Measurements from ENCODE around the gene NHERF1.

The NHERF1 gene

GRCh38 chr17:74806334-74806733, 57.9 kb downstream of the NHERF1 start:
- CTCF ChIA-PET, result interaction anchor here (1.4 to 5.8 kb wide), 2 partner anchors 14 to 59 kb away, joined by 5 to 41 read pairs; no protein-coding TSS in a partner anchor

More at GRCh38 chr17:74806334-74806733, 57.9 kb downstream of the NHERF1 start:
- TF ChIP-seq ZNF596 (tag by site-specific recombination; IDR thresholded peaks at IDR 0.05) (no peak), ZNF184 (tag by site-specific recombination; IDR thresholded peaks at IDR 0.05) (no peak), TRIM28 (IDR thresholded peaks at IDR 0.05; ENCODE audit: borderline replicate concordance, low read length) (no peak), INSM2 (tag by site-specific recombination; IDR thresholded peaks at IDR 0.05) (no peak), HOXC10 (CRISPR knock-in tag; IDR thresholded peaks at IDR 0.05) (no peak), ZNF311 (tag by site-specific recombination; IDR thresholded peaks at IDR 0.05; ENCODE audit: borderline replicate concordance) (no peak), ZNF548 (tag by site-specific recombination; IDR thresholded peaks at IDR 0.05) (no peak), SP7 (tag by site-specific recombination; IDR thresholded peaks at IDR 0.05) (no peak), ZNF354C (tag by site-specific recombination; IDR thresholded peaks at IDR 0.05; ENCODE audit: borderline replicate concordance, low read depth) (no peak), ZNF544 (tag by site-specific recombination; IDR thresholded peaks at IDR 0.05) (no peak), ZNF175 (tag by site-specific recombination; IDR thresholded peaks at IDR 0.05) (no peak), ZSCAN16 (tag by site-specific recombination; IDR thresholded peaks at IDR 0.05) (no peak), KLF9 (tag by site-specific recombination; IDR thresholded peaks at IDR 0.05; ENCODE audit: low read depth) (no peak), FEZF1 (tag by site-specific recombination; IDR thresholded peaks at IDR 0.05) (no peak)
- TF ChIP-seq, protein P1, sequence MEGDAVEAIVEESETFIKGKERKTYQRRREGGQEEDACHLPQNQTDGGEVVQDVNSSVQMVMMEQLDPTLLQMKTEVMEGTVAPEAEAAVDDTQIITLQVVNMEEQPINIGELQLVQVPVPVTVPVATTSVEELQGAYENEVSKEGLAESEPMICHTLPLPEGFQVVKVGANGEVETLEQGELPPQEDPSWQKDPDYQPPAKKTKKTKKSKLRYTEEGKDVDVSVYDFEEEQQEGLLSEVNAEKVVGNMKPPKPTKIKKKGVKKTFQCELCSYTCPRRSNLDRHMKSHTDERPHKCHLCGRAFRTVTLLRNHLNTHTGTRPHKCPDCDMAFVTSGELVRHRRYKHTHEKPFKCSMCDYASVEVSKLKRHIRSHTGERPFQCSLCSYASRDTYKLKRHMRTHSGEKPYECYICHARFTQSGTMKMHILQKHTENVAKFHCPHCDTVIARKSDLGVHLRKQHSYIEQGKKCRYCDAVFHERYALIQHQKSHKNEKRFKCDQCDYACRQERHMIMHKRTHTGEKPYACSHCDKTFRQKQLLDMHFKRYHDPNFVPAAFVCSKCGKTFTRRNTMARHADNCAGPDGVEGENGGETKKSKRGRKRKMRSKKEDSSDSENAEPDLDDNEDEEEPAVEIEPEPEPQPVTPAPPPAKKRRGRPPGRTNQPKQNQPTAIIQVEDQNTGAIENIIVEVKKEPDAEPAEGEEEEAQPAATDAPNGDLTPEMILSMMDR (tag by site-specific recombination; IDR thresholded peaks at IDR 0.05), result no peak
- TF ChIP-seq, protein P2, sequence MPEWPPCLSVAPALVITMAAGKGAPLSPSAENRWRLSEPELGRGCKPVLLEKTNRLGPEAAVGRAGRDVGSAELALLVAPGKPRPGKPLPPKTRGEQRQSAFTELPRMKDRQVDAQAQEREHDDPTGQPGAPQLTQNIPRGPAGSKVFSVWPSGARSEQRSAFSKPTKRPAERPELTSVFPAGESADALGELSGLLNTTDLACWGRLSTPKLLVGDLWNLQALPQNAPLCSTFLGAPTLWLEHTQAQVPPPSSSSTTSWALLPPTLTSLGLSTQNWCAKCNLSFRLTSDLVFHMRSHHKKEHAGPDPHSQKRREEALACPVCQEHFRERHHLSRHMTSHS (tag by site-specific recombination; IDR thresholded peaks at IDR 0.05), result no peak
- TF ChIP-seq, protein P3, sequence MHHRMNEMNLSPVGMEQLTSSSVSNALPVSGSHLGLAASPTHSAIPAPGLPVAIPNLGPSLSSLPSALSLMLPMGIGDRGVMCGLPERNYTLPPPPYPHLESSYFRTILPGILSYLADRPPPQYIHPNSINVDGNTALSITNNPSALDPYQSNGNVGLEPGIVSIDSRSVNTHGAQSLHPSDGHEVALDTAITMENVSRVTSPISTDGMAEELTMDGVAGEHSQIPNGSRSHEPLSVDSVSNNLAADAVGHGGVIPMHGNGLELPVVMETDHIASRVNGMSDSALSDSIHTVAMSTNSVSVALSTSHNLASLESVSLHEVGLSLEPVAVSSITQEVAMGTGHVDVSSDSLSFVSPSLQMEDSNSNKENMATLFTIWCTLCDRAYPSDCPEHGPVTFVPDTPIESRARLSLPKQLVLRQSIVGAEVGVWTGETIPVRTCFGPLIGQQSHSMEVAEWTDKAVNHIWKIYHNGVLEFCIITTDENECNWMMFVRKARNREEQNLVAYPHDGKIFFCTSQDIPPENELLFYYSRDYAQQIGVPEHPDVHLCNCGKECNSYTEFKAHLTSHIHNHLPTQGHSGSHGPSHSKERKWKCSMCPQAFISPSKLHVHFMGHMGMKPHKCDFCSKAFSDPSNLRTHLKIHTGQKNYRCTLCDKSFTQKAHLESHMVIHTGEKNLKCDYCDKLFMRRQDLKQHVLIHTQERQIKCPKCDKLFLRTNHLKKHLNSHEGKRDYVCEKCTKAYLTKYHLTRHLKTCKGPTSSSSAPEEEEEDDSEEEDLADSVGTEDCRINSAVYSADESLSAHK (tag by site-specific recombination; IDR thresholded peaks at IDR 0.05), result no peak
- TF ChIP-seq, protein P4, sequence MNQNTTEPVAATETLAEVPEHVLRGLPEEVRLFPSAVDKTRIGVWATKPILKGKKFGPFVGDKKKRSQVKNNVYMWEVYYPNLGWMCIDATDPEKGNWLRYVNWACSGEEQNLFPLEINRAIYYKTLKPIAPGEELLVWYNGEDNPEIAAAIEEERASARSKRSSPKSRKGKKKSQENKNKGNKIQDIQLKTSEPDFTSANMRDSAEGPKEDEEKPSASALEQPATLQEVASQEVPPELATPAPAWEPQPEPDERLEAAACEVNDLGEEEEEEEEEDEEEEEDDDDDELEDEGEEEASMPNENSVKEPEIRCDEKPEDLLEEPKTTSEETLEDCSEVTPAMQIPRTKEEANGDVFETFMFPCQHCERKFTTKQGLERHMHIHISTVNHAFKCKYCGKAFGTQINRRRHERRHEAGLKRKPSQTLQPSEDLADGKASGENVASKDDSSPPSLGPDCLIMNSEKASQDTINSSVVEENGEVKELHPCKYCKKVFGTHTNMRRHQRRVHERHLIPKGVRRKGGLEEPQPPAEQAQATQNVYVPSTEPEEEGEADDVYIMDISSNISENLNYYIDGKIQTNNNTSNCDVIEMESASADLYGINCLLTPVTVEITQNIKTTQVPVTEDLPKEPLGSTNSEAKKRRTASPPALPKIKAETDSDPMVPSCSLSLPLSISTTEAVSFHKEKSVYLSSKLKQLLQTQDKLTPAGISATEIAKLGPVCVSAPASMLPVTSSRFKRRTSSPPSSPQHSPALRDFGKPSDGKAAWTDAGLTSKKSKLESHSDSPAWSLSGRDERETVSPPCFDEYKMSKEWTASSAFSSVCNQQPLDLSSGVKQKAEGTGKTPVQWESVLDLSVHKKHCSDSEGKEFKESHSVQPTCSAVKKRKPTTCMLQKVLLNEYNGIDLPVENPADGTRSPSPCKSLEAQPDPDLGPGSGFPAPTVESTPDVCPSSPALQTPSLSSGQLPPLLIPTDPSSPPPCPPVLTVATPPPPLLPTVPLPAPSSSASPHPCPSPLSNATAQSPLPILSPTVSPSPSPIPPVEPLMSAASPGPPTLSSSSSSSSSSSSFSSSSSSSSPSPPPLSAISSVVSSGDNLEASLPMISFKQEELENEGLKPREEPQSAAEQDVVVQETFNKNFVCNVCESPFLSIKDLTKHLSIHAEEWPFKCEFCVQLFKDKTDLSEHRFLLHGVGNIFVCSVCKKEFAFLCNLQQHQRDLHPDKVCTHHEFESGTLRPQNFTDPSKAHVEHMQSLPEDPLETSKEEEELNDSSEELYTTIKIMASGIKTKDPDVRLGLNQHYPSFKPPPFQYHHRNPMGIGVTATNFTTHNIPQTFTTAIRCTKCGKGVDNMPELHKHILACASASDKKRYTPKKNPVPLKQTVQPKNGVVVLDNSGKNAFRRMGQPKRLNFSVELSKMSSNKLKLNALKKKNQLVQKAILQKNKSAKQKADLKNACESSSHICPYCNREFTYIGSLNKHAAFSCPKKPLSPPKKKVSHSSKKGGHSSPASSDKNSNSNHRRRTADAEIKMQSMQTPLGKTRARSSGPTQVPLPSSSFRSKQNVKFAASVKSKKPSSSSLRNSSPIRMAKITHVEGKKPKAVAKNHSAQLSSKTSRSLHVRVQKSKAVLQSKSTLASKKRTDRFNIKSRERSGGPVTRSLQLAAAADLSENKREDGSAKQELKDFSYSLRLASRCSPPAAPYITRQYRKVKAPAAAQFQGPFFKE (tag by site-specific recombination; IDR thresholded peaks at IDR 0.05; ENCODE audit: borderline replicate concordance), result no peak
- Histone ChIP-seq H3K4me1 (ENCODE audit: control insufficient read depth, insufficient read depth, low read length) (no peaks in the 10 kb centered on the region), H3K4me3 (ENCODE audit: low read depth, low read length) (no peak overlapping the region), H3K9me3 (ENCODE audit: control insufficient read depth, insufficient read depth, low read depth, low read length) (no peaks in the 10 kb centered on the region), H3K36me3 (ENCODE audit: control insufficient read depth in 2 of 2, insufficient read depth in 1 of 2, low read length in 2 of 2) (peaks cover 0 to 45% of the 10 kb centered on the region in 2 experiments; a peak in 2 of 3 replicates), H3K27ac (ENCODE audit: extremely low read depth, low read depth, low read length) (no peak overlapping the region)
- POLR2A ChIA-PET, result interaction anchor here (1.1 kb wide), 1 partner anchor 67 kb away, joined by 3 read pairs; the partner anchor contains the start of gene FDXR
